HepG2 (cell line): Measurements from ENCODE around the gene TBC1D10B. TPM values are rescaled to one million over a fixed set of nuclear protein-coding genes. Genes with fewer than 3 reads are reported as not detected.

ENCODE experiments used
- ARNT ChIP-seq: fragments of 450-650 bp; IDR thresholded peaks from 2 replicates; pipeline ENCODE4 v1.6.1; 2017
- KLF16 ChIP-seq, 2 experiments: sonication (generic) in 1 of 2; formaldehyde crosslinking in 1 of 2; IDR thresholded peaks; 2 replicates each; pipeline versions ENCODE4 v1.6.1 to v1.8.0; 2016 to 2023; ENCODE audit warnings: missing genetic modification reagents in 2 of 2, missing compliant biosample characterization in 1 of 2
- MED1 ChIP-seq: sonication (generic); formaldehyde crosslinking; IDR thresholded peaks from 2 replicates; pipeline ENCODE4 v1.4.0; 2020; ENCODE audit warnings: missing genetic modification reagents
- REL ChIP-seq: sonication (generic); formaldehyde crosslinking; conservative IDR thresholded peaks from 2 replicates; pipeline ENCODE4 v1.8.0; 2022; ENCODE audit warnings: mild to moderate bottlenecking, missing genetic modification reagents, moderate library complexity
- TBX3 ChIP-seq: fragments of 450-650 bp; IDR thresholded peaks from 2 replicates; pipeline ENCODE4 v1.6.1; 2017; ENCODE audit warnings: antibody characterized with exemption, mild to moderate bottlenecking, inconsistent platforms, borderline replicate concordance
- TMF1 ChIP-seq: sonication (generic); formaldehyde crosslinking; IDR thresholded peaks from 2 replicates; pipeline ENCODE4 v1.8.1; 2022; ENCODE audit warnings: low read depth, missing genetic modification reagents
- ZNF569 ChIP-seq: sonication (generic); formaldehyde crosslinking; IDR thresholded peaks from 2 replicates; pipeline ENCODE4 v1.5.0; 2020; ENCODE audit warnings: mild to moderate bottlenecking, missing genetic modification reagents, moderate library complexity, borderline replicate concordance
- ZNF572 ChIP-seq: sonication (generic); formaldehyde crosslinking; IDR thresholded peaks from 2 replicates; pipeline ENCODE4 v1.5.1; 2020; ENCODE audit warnings: mild to moderate bottlenecking, missing genetic modification reagents
- ZNF775 ChIP-seq: sonication (generic); formaldehyde crosslinking; IDR thresholded peaks from 2 replicates; pipeline ENCODE4 v1.4.0; 2020; ENCODE audit warnings: missing genetic modification reagents, mild to moderate bottlenecking, moderate library complexity, borderline replicate concordance
- polyA plus RNA-seq, 8 experiments: library from polyadenylated mRNA; depleted of rRNA in 3 of 8; stranded (reverse) in 7 of 8; unstranded in 1 of 8; fragments of >200 nt; fragmentation: Illumina TruSeq in 4 of 8; extraction: Trizol in 4 of 8; gene quantifications; 2 replicates each; pipeline versions ENCODE4 v1.2.1 to v1.2.3, GENCODE V29; 2011 to 2016; ENCODE audit warnings: low read depth in 4 of 8, missing spikeins in 1 of 8, mixed read lengths in 1 of 8; ENCODE audit not compliant: insufficient read depth in 1 of 8
- total RNA-seq, 5 experiments: library from RNA; depleted of rRNA; stranded (reverse); fragments of >200 nt; fragmentation: Illumina TruSeq; extraction: Trizol; gene quantifications; 2 replicates each; pipeline ENCODE4 v1.2.3, GENCODE V29; 2016; ENCODE audit warnings: low read depth in 1 of 5
- TF ChIP-seq, protein P1 (sequence below): sonication (generic); formaldehyde crosslinking; IDR thresholded peaks from 2 replicates; pipeline ENCODE4 v1.5.0; 2020; ENCODE audit warnings: mild to moderate bottlenecking, missing genetic modification reagents
- TF ChIP-seq, protein P2 (sequence below), 2 experiments: sonication (generic) in 1 of 2; formaldehyde crosslinking in 1 of 2; IDR thresholded peaks; 2 replicates each; pipeline versions ENCODE4 v1.6.1 to v1.9.0; 2014 to 2022; ENCODE audit warnings: antibody characterized with exemption in 1 of 2, borderline replicate concordance in 1 of 2, inconsistent platforms in 1 of 2, low read depth in 1 of 2, missing genetic modification reagents in 1 of 2
- TF ChIP-seq, protein P3 (sequence below): sonication (generic); formaldehyde crosslinking; conservative IDR thresholded peaks from 2 replicates; pipeline ENCODE4 v1.5.0; 2020; ENCODE audit warnings: missing genetic modification reagents
- TF ChIP-seq, protein P4 (sequence below): sonication (generic); formaldehyde crosslinking; IDR thresholded peaks from 2 replicates; pipeline ENCODE4 v1.4.0; 2020; ENCODE audit warnings: mild to moderate bottlenecking, missing genetic modification reagents

The TBC1D10B gene
- total and polyA plus RNA-seq, 2 of the 13 experiments (the other 11 are each of a cell fraction or from before 2014, with no cell fraction given) = 15.7 to 24.8 TPM

DNA sequence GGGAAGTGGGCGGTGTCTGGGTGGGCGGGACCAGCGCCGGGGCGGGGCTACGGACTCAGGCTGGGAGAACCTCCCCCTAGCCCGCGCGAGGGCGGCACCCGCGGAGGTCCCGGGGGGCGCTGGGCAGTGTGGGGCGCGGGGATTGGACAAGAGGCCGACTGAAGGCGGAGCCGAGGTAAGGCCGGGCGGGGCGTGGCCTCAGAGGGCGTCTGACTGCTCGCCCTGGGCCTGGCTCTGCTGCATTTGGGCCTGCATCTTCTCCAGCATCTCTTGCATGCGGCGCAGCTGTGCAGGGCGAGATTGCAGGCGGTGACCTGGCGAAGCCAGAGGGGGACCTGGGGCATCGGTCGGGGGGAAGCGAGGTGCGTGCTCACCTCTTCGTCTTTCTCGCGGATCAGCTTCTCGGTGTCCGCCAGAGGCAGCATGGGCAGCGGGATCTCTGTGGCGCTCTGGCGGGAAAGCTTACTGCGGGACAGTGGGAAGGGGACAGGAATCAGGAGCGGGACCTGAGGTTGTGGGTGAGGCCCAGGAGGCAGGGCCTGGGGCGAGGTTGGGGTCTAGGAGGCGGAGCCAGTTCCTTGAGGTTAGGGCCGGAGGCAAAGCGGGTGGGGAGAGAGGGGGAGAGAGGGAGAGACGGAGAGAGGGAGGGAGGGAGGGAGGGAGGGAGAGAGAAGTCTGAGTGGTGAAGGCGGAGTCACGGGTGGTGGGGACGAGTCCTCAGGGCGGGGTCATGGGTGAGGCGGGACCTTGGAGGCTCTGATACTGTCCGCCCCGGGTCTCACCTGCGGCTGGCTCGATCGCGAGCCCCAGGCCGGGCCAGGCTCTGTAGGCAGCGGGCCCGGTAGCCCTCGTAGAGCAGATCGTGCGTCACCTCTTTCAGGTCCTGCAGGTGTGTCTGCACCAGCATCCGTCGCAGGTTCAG lies 8.2 kb upstream of the TBC1D10B start (continued):
- TF ChIP-seq, protein P1, sequence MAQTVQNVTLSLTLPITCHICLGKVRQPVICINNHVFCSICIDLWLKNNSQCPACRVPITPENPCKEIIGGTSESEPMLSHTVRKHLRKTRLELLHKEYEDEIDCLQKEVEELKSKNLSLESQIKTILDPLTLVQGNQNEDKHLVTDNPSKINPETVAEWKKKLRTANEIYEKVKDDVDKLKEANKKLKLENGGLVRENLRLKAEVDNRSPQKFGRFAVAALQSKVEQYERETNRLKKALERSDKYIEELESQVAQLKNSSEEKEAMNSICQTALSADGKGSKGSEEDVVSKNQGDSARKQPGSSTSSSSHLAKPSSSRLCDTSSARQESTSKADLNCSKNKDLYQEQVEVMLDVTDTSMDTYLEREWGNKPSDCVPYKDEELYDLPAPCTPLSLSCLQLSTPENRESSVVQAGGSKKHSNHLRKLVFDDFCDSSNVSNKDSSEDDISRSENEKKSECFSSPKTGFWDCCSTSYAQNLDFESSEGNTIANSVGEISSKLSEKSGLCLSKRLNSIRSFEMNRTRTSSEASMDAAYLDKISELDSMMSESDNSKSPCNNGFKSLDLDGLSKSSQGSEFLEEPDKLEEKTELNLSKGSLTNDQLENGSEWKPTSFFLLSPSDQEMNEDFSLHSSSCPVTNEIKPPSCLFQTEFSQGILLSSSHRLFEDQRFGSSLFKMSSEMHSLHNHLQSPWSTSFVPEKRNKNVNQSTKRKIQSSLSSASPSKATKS (CRISPR knock-in tag) = 0 out of 2 replicates have a peak, but pooled peaks have one; percentile 72
- TF ChIP-seq ZNF572 (CRISPR knock-in tag) = peak; percentile 95
- 0 out of 2 replicates have a peak, but pooled peaks have one; percentile 11 for TF ChIP-seq TBX3
- peak; percentile 57; the same call in 1 of the 2 replicates for TF ChIP-seq ZNF569 (CRISPR knock-in tag)
- TF ChIP-seq ARNT = no peak
- TF ChIP-seq, protein P2, sequence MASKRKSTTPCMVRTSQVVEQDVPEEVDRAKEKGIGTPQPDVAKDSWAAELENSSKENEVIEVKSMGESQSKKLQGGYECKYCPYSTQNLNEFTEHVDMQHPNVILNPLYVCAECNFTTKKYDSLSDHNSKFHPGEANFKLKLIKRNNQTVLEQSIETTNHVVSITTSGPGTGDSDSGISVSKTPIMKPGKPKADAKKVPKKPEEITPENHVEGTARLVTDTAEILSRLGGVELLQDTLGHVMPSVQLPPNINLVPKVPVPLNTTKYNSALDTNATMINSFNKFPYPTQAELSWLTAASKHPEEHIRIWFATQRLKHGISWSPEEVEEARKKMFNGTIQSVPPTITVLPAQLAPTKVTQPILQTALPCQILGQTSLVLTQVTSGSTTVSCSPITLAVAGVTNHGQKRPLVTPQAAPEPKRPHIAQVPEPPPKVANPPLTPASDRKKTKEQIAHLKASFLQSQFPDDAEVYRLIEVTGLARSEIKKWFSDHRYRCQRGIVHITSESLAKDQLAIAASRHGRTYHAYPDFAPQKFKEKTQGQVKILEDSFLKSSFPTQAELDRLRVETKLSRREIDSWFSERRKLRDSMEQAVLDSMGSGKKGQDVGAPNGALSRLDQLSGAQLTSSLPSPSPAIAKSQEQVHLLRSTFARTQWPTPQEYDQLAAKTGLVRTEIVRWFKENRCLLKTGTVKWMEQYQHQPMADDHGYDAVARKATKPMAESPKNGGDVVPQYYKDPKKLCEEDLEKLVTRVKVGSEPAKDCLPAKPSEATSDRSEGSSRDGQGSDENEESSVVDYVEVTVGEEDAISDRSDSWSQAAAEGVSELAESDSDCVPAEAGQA (IDR thresholded peaks at IDR 0.05; ENCODE audit: low read depth) = peak; percentile 23; the same call in 1 of the 2 replicates
- TF ChIP-seq, protein P2 (CRISPR knock-in tag; IDR thresholded peaks at IDR 0.05; ENCODE audit: borderline replicate concordance) = no peak
- TF ChIP-seq, protein P3, sequence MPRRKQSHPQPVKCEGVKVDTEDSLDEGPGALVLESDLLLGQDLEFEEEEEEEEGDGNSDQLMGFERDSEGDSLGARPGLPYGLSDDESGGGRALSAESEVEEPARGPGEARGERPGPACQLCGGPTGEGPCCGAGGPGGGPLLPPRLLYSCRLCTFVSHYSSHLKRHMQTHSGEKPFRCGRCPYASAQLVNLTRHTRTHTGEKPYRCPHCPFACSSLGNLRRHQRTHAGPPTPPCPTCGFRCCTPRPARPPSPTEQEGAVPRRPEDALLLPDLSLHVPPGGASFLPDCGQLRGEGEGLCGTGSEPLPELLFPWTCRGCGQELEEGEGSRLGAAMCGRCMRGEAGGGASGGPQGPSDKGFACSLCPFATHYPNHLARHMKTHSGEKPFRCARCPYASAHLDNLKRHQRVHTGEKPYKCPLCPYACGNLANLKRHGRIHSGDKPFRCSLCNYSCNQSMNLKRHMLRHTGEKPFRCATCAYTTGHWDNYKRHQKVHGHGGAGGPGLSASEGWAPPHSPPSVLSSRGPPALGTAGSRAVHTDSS (CRISPR knock-in tag) = no peak; the same call in 1 of the 2 replicates
- peak; percentile 36; the same call in 1 of the 2 replicates for TF ChIP-seq TMF1
- TF ChIP-seq REL = no peak
- TF ChIP-seq, protein P4, sequence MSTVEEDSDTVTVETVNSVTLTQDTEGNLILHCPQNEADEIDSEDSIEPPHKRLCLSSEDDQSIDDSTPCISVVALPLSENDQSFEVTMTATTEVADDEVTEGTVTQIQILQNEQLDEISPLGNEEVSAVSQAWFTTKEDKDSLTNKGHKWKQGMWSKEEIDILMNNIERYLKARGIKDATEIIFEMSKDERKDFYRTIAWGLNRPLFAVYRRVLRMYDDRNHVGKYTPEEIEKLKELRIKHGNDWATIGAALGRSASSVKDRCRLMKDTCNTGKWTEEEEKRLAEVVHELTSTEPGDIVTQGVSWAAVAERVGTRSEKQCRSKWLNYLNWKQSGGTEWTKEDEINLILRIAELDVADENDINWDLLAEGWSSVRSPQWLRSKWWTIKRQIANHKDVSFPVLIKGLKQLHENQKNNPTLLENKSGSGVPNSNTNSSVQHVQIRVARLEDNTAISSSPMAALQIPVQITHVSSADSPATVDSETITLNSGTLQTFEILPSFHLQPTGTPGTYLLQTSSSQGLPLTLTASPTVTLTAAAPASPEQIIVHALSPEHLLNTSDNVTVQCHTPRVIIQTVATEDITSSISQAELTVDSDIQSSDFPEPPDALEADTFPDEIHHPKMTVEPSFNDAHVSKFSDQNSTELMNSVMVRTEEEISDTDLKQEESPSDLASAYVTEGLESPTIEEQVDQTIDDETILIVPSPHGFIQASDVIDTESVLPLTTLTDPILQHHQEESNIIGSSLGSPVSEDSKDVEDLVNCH (CRISPR knock-in tag) = no peak
- TF ChIP-seq MED1 (CRISPR knock-in tag) = peak; percentile 41; the same call in 1 of the 2 replicates
- peak in 1 of 2 experiments; percentile 74; a peak in 2 of 4 replicates for TF ChIP-seq KLF16 (CRISPR knock-in tag; IDR thresholded peaks at IDR 0.05)
- TF ChIP-seq ZNF775 (CRISPR knock-in tag) = peak; percentile 81; the same call in 1 of the 2 replicates
